CD4-positive, alpha-beta T cell (primary cell): Measurements from ENCODE around the gene PWWP2B. TPM values are rescaled to one million over a fixed set of nuclear protein-coding genes. Genes with fewer than 3 reads are reported as not detected.
A peak's percentile ranks its signal among the peaks of the same experiment; 100 is the strongest.

Experiments used
- ATAC-seq: fragments of 200-7000 bp; cut with Tn5 transposase; one replicate; pipeline ENCODE4 v1.10.0; 2022; ENCODE audit warnings: mild to moderate bottlenecking; ENCODE audit not compliant: poor library complexity
- CTCF ChIA-PET: fragments of 350-600 bp; sonication (Branson Sonifier 250); formaldehyde crosslinking; loops from one replicate; lab custom pipeline; 2021; ENCODE audit warnings: antibody characterized with exemption, inconsistent platforms; lab: Charles Lee
- POLR2A ChIA-PET: fragments of 350-600 bp; sonication (Branson Sonifier 250); formaldehyde crosslinking; loops from one replicate; lab custom pipeline; 2021; ENCODE audit warnings: antibody characterized with exemption, inconsistent platforms; lab: Charles Lee
- DNase-seq, 14 experiments: peaks; one replicate each; pipeline ENCODE4 v3.0.0-alpha.2; 2013 to 2020; ENCODE audit warnings: mixed read lengths in 2 of 14
- H3K27ac ChIP-seq, 2 donors: one replicate each; pipeline versions ENCODE4 v1.5.1 to v1.7.0; 2013; ENCODE audit warnings: low read length in 2 of 2, low read depth in 1 of 2, mild to moderate bottlenecking in 1 of 2
- H3K27me3 ChIP-seq, 2 experiments: 1 replicate in 1 of 2; 2 replicates in 1 of 2; pipeline versions ENCODE4 v1.6.1 to v1.7.0; 2013; ENCODE audit warnings: low read length in 2 of 2, control low read depth in 1 of 2, mild to moderate bottlenecking in 1 of 2, moderate library complexity in 1 of 2; ENCODE audit not compliant: insufficient read depth in 2 of 2, control insufficient read depth in 1 of 2
- H3K36me3 ChIP-seq: one replicate; pipeline ENCODE4 v1.6.1; 2013; ENCODE audit warnings: low read length, control low read depth; ENCODE audit not compliant: insufficient read depth
- H3K4me1 ChIP-seq: one replicate; pipeline ENCODE4 v1.6.1; 2013; ENCODE audit warnings: low read length, control low read depth; ENCODE audit not compliant: insufficient read depth
- H3K4me3 ChIP-seq: one replicate; pipeline ENCODE4 v1.5.1; 2013; ENCODE audit warnings: mild to moderate bottlenecking, low read length, moderate library complexity
- H3K9me3 ChIP-seq, 2 experiments: 1 replicate in 1 of 2; 2 replicates in 1 of 2; pipeline versions ENCODE4 v1.6.1 to v1.7.0; 2013; ENCODE audit warnings: low read length in 2 of 2, mild to moderate bottlenecking in 2 of 2, control low read depth in 1 of 2, moderate library complexity in 1 of 2; ENCODE audit not compliant: control insufficient read depth in 1 of 2, insufficient read depth in 1 of 2
- H3K27ac Mint-ChIP-seq: one replicate; pipeline ENCODE4 v1.8.0; 2020; ENCODE audit warnings: mixed read lengths
- H3K27me3 Mint-ChIP-seq: one replicate; pipeline ENCODE4 v1.8.0; 2021; ENCODE audit warnings: mixed read lengths
- H3K36me3 Mint-ChIP-seq: one replicate; pipeline ENCODE4 v1.8.0; 2021; ENCODE audit warnings: low read depth, mixed read lengths
- H3K4me1 Mint-ChIP-seq: one replicate; pipeline ENCODE4 v1.8.0; 2021; ENCODE audit warnings: low read depth, mixed read lengths
- H3K4me3 Mint-ChIP-seq: one replicate; pipeline ENCODE4 v1.8.0; 2020; ENCODE audit warnings: mild to moderate bottlenecking, mixed read lengths
- H3K9me3 Mint-ChIP-seq: one replicate; pipeline ENCODE4 v1.8.0; 2020; ENCODE audit warnings: mixed read lengths
- CTCF ChIP-seq: fragments of 200-600 bp; IDR thresholded peaks from one replicate; pipeline ENCODE4 v1.8.0; 2022; ENCODE audit warnings: antibody characterized with exemption, mild to moderate bottlenecking
- intact Hi-C, 2 experiments: fragments of 100-400 bp; cut with DNase I in 1 of 2; cut with micrococcal nuclease in 1 of 2; formaldehyde crosslinking; loops; one replicate each; pipeline versions ENCODE4 v1.15.1 to v1.9.0; 2023 to 2025; cut with DNase I, micrococcal nuclease
- total RNA-seq, 174 experiments: library from RNA in 2 of 174; stranded (reverse) in 2 of 174; gene quantifications; one replicate each; pipeline ENCODE4 v1.2.3 and lab custom pipeline; 2021 to 2026

PWWP2B gene
- total RNA-seq, 2 experiments from 2014 or later: 19.2 to 19.6 TPM

- H3K27me3 ChIP-seq: no peaks in the 10 kb centered on the region
- no peak overlapping the region for H3K27ac ChIP-seq
- no peaks in the 10 kb centered on the region for H3K36me3 ChIP-seq
- ChIA-PET POLR2A (no interaction called here), CTCF (no interaction called here)
- H3K4me1 Mint-ChIP-seq: peaks cover 6% of the 10 kb centered on the region
- ATAC-seq (no peak), DNase-seq (peak in 2 of 14 experiments; percentile 4 to 6)
- H3K9me3 Mint-ChIP-seq: no peaks in the 10 kb centered on the region
- peaks cover 0 to 8% of the 10 kb centered on the region in 2 experiments for H3K9me3 ChIP-seq
- no peak overlapping the region for H3K4me3 ChIP-seq
- H3K27ac Mint-ChIP-seq: no peak overlapping the region
- no peaks in the 10 kb centered on the region for H3K27me3 Mint-ChIP-seq
- intact Hi-C loops: no loop called here
- no peak overlapping the region for H3K4me3 Mint-ChIP-seq
- peaks cover 6% of the 10 kb centered on the region for H3K4me1 ChIP-seq
- no peak for TF ChIP-seq CTCF
- no peaks in the 10 kb centered on the region for H3K36me3 Mint-ChIP-seq
These were observed 21.7 kb upstream of the PWWP2B start for GRCh38 chr10:132375116-132375794.

GRCh38 chr10:132375795-132376297 lies 21.2 kb upstream of the PWWP2B start:
- no peaks in the 10 kb centered on the region for H3K27me3 ChIP-seq
- H3K36me3 Mint-ChIP-seq: no peaks in the 10 kb centered on the region
- ATAC-seq (no peak), DNase-seq (peak in 1 of 14 experiments; percentile 2)
- no peak overlapping the region for H3K27ac Mint-ChIP-seq
- peaks cover 6% of the 10 kb centered on the region for H3K4me1 Mint-ChIP-seq
- H3K9me3 Mint-ChIP-seq: no peaks in the 10 kb centered on the region
- H3K9me3 ChIP-seq: peaks cover 0 to 8% of the 10 kb centered on the region in 2 experiments
- intact Hi-C loops: no loop called here
- ChIA-PET CTCF (no interaction called here), POLR2A (no interaction called here)
- no peak overlapping the region for H3K4me3 ChIP-seq
- H3K4me3 Mint-ChIP-seq: no peak overlapping the region
- H3K27ac ChIP-seq: no peak overlapping the region
- no peaks in the 10 kb centered on the region for H3K36me3 ChIP-seq
- TF ChIP-seq CTCF: no peak
- H3K4me1 ChIP-seq: peaks cover 6% of the 10 kb centered on the region
- H3K27me3 Mint-ChIP-seq: no peaks in the 10 kb centered on the region

- Histone ChIP-seq H3K27ac (no peak overlapping the region), H3K9me3 (peaks cover 0 to 5% of the 10 kb centered on the region in 2 experiments), H3K27me3 (no peaks in the 10 kb centered on the region), H3K4me3 (no peak overlapping the region), H3K4me1 (peaks cover 6% of the 10 kb centered on the region), H3K36me3 (no peaks in the 10 kb centered on the region)
- no peak for ATAC-seq
- H3K27me3 Mint-ChIP-seq: no peaks in the 10 kb centered on the region
- CTCF ChIA-PET: no interaction called here
- POLR2A ChIA-PET: no interaction called here
- no peak for TF ChIP-seq CTCF
- H3K9me3 Mint-ChIP-seq: no peaks in the 10 kb centered on the region
- DNase-seq: peak in 1 of 14 experiments; percentile 2
- peaks cover 6% of the 10 kb centered on the region for H3K4me1 Mint-ChIP-seq
- H3K27ac Mint-ChIP-seq: no peak overlapping the region
- intact Hi-C loops: no loop called here
- no peaks in the 10 kb centered on the region for H3K36me3 Mint-ChIP-seq
- H3K4me3 Mint-ChIP-seq: no peak overlapping the region
These were observed 20.6 kb upstream of the PWWP2B start for GRCh38 chr10:132376394-132376851.
